ENCODE measurements around the gene RNF8.

RNF8 gene

GRCh38 chr6:37309046-37309445, 44.7 kb upstream of the RNF8 start:
- WGBS (ENCODE audit: insufficient coverage) = 100% methylated on average over 1 of the region's 1 CpG
- no peaks in the 10 kb centered on the region for H3K27me3 ChIP-seq (replicated peaks in 2 of 5; ENCODE audit: control insufficient read depth in 4 of 5, insufficient read depth in 5 of 5, low read length in 4 of 5)
- no peaks in the 10 kb centered on the region for H3K9me3 ChIP-seq (ENCODE audit: control extremely low read depth in 1 of 5, control insufficient read depth in 4 of 5, insufficient read depth in 2 of 5, low read depth in 1 of 5, low read length in 4 of 5)
- peaks cover 0 to 18% (median 13%) of the 10 kb centered on the region in 4 experiments for H3K4me1 ChIP-seq (ENCODE audit: control extremely low read depth in 1 of 4, control insufficient read depth in 4 of 4, insufficient read depth in 4 of 4, low read length in 3 of 4)
- H3K4me3 ChIP-seq (ENCODE audit: control insufficient read depth in 1 of 7, extremely low read depth in 1 of 7, insufficient read depth in 4 of 7, low read depth in 2 of 7, low read length in 6 of 7) = no peak overlapping the region
- peaks cover 0 to 27% (median 18%) of the 10 kb centered on the region in 4 experiments for H3K36me3 ChIP-seq (ENCODE audit: control insufficient read depth in 4 of 4, insufficient read depth in 4 of 4, low read length in 3 of 4)
- DNase-seq = no peak
- H3K27ac ChIP-seq (ENCODE audit: insufficient read depth in 1 of 2, low read depth in 1 of 2, low read length in 2 of 2, poor library complexity in 1 of 2, severe bottlenecking in 2 of 2) = no peak overlapping the region
- CTCF ChIA-PET = interaction anchor here (0.9 to 1.5 kb wide), 3 partner anchors 9 to 164 kb away, joined by 3 to 4 read pairs (median 3); no protein-coding TSS in a partner anchor
- POLR2A ChIA-PET = no interaction called here

- Histone ChIP-seq H3K36me3 (ENCODE audit: control insufficient read depth in 4 of 4, insufficient read depth in 4 of 4, low read length in 3 of 4) (peaks cover 0 to 29% (median 18%) of the 10 kb centered on the region in 4 experiments), H3K9me3 (ENCODE audit: control extremely low read depth in 1 of 5, control insufficient read depth in 4 of 5, insufficient read depth in 2 of 5, low read depth in 1 of 5, low read length in 4 of 5) (no peaks in the 10 kb centered on the region), H3K27ac (ENCODE audit: insufficient read depth in 1 of 2, low read depth in 1 of 2, low read length in 2 of 2, poor library complexity in 1 of 2, severe bottlenecking in 2 of 2) (no peak overlapping the region), H3K4me3 (ENCODE audit: control insufficient read depth in 1 of 7, extremely low read depth in 1 of 7, insufficient read depth in 4 of 7, low read depth in 2 of 7, low read length in 6 of 7) (no peak overlapping the region), H3K27me3 (replicated peaks in 2 of 5; ENCODE audit: control insufficient read depth in 4 of 5, insufficient read depth in 5 of 5, low read length in 4 of 5) (no peaks in the 10 kb centered on the region), H3K4me1 (ENCODE audit: control extremely low read depth in 1 of 4, control insufficient read depth in 4 of 4, insufficient read depth in 4 of 4, low read length in 3 of 4) (peaks cover 4 to 24% (median 19%) of the 10 kb centered on the region in 4 experiments)
- no peak for DNase-seq
- no CpG with 5 or more reads among the region's 3 CpGs for WGBS (ENCODE audit: insufficient coverage)
- POLR2A ChIA-PET = no interaction called here
- CTCF ChIA-PET = interaction anchor here (0.9 to 1.0 kb wide), 3 partner anchors 11 to 292 kb away, joined by 3 to 4 read pairs (median 4); no protein-coding TSS in a partner anchor
These were observed 44.1 kb upstream of the RNF8 start for GRCh38 chr6:37309692-37310091.

- POLR2A ChIA-PET = no interaction called here
These were observed 42.8 kb upstream of the RNF8 start for GRCh38 chr6:37310966-37311365.

GRCh38 chr6:37311741-37312473, 41.9 kb upstream of the RNF8 start:
- POLR2A ChIA-PET = interaction anchor here (0.7 kb wide), 1 partner anchor 1246 kb away, joined by 6 read pairs; no protein-coding TSS in a partner anchor
- Histone ChIP-seq H3K4me3 (ENCODE audit: control insufficient read depth in 1 of 7, extremely low read depth in 1 of 7, insufficient read depth in 4 of 7, low read depth in 2 of 7, low read length in 6 of 7) (no peak overlapping the region), H3K9me3 (ENCODE audit: control extremely low read depth in 1 of 5, control insufficient read depth in 4 of 5, insufficient read depth in 2 of 5, low read depth in 1 of 5, low read length in 4 of 5) (no peaks in the 10 kb centered on the region), H3K27me3 (replicated peaks in 2 of 5; ENCODE audit: control insufficient read depth in 4 of 5, insufficient read depth in 5 of 5, low read length in 4 of 5) (no peaks in the 10 kb centered on the region), H3K36me3 (ENCODE audit: control insufficient read depth in 4 of 4, insufficient read depth in 4 of 4, low read length in 3 of 4) (peaks cover 1 to 33% (median 25%) of the 10 kb centered on the region in 4 experiments), H3K4me1 (ENCODE audit: control extremely low read depth in 1 of 4, control insufficient read depth in 4 of 4, insufficient read depth in 4 of 4, low read length in 3 of 4) (peaks cover 4 to 35% (median 28%) of the 10 kb centered on the region in 4 experiments), H3K27ac (ENCODE audit: insufficient read depth in 1 of 2, low read depth in 1 of 2, low read length in 2 of 2, poor library complexity in 1 of 2, severe bottlenecking in 2 of 2) (no peak overlapping the region)
- peak in 2 of 3 donors; percentile 33 to 53 for DNase-seq
- CTCF ChIA-PET = interaction anchor here (6.0 kb wide), 1 partner anchor 8 kb away, joined by 91 read pairs; no protein-coding TSS in a partner anchor
- WGBS (ENCODE audit: insufficient coverage) = 100% methylated on average over 1 of the region's 2 CpGs

More at GRCh38 chr6:37310966-37311365, 42.8 kb upstream of the RNF8 start:
- Histone ChIP-seq H3K27ac (ENCODE audit: insufficient read depth in 1 of 2, low read depth in 1 of 2, low read length in 2 of 2, poor library complexity in 1 of 2, severe bottlenecking in 2 of 2) (no peak overlapping the region), H3K9me3 (ENCODE audit: control extremely low read depth in 1 of 5, control insufficient read depth in 4 of 5, insufficient read depth in 2 of 5, low read depth in 1 of 5, low read length in 4 of 5) (no peaks in the 10 kb centered on the region), H3K27me3 (replicated peaks in 2 of 5; ENCODE audit: control insufficient read depth in 4 of 5, insufficient read depth in 5 of 5, low read length in 4 of 5) (no peaks in the 10 kb centered on the region), H3K4me1 (ENCODE audit: control extremely low read depth in 1 of 4, control insufficient read depth in 4 of 4, insufficient read depth in 4 of 4, low read length in 3 of 4) (peaks cover 4 to 33% (median 28%) of the 10 kb centered on the region in 4 experiments), H3K36me3 (ENCODE audit: control insufficient read depth in 4 of 4, insufficient read depth in 4 of 4, low read length in 3 of 4) (peaks cover 0 to 24% (median 20%) of the 10 kb centered on the region in 4 experiments), H3K4me3 (ENCODE audit: control insufficient read depth in 1 of 7, extremely low read depth in 1 of 7, insufficient read depth in 4 of 7, low read depth in 2 of 7, low read length in 6 of 7) (no peak overlapping the region)
- CTCF ChIA-PET = interaction anchor here (1.0 to 1.2 kb wide), 4 partner anchors 8 to 290 kb away, joined by 3 to 4 read pairs (median 4); no protein-coding TSS in a partner anchor
- 90% methylated on average over 2 of the region's 3 CpGs for WGBS (ENCODE audit: insufficient coverage)
- no peak for DNase-seq

- H3K27me3 ChIP-seq (replicated peaks in 2 of 5; ENCODE audit: control insufficient read depth in 4 of 5, insufficient read depth in 5 of 5, low read length in 4 of 5) = no peaks in the 10 kb centered on the region
- peaks cover 4 to 35% (median 28%) of the 10 kb centered on the region in 4 experiments for H3K4me1 ChIP-seq (ENCODE audit: control extremely low read depth in 1 of 4, control insufficient read depth in 4 of 4, insufficient read depth in 4 of 4, low read length in 3 of 4)
- CTCF ChIA-PET = interaction anchor here (0.6 to 6.0 kb wide), 19 partner anchors 9 to 296 kb away, joined by 3 to 91 read pairs (median 4); partner anchors contain the start of genes TBC1D22B and TMEM217
- DNase-seq = peak in 1 of 3 donors; percentile 21
- H3K9me3 ChIP-seq (ENCODE audit: control extremely low read depth in 1 of 5, control insufficient read depth in 4 of 5, insufficient read depth in 2 of 5, low read depth in 1 of 5, low read length in 4 of 5) = no peaks in the 10 kb centered on the region
- POLR2A ChIA-PET = interaction anchor here (0.5 to 1.4 kb wide), 3 partner anchors 10 to 34 kb away, joined by 3 to 5 read pairs (median 3); no protein-coding TSS in a partner anchor
- peak overlapping the region; percentile 75 to 91 for H3K27ac ChIP-seq (ENCODE audit: insufficient read depth in 1 of 2, low read depth in 1 of 2, low read length in 2 of 2, poor library complexity in 1 of 2, severe bottlenecking in 2 of 2)
- peak overlapping the region in 1 of 7 experiments; percentile 38 for H3K4me3 ChIP-seq (ENCODE audit: control insufficient read depth in 1 of 7, extremely low read depth in 1 of 7, insufficient read depth in 4 of 7, low read depth in 2 of 7, low read length in 6 of 7)
- 70% methylated on average over 13 of the region's 13 CpGs for whole genome bisulfite sequencing (ENCODE audit: insufficient coverage)
- peaks cover 6 to 53% (median 34%) of the 10 kb centered on the region in 4 experiments for H3K36me3 ChIP-seq (ENCODE audit: control insufficient read depth in 4 of 4, insufficient read depth in 4 of 4, low read length in 3 of 4)
These were observed 39.9 kb upstream of the RNF8 start for GRCh38 chr6:37313723-37314486.

GRCh38 chr6:37314487-37315156, 39.2 kb upstream of the RNF8 start:
- ChIA-PET POLR2A (interaction anchor here (0.5 to 1.4 kb wide), 5 partner anchors 11 to 57 kb away, joined by 3 to 5 read pairs (median 3); partner anchors contain the start of gene TBC1D22B), CTCF (interaction anchor here (0.6 to 6.0 kb wide), 20 partner anchors 9 to 296 kb away, joined by 3 to 91 read pairs (median 3); no protein-coding TSS in a partner anchor)
- Histone ChIP-seq H3K27ac (ENCODE audit: insufficient read depth in 1 of 2, low read depth in 1 of 2, low read length in 2 of 2, poor library complexity in 1 of 2, severe bottlenecking in 2 of 2) (peak overlapping the region; percentile 75 to 91), H3K36me3 (ENCODE audit: control insufficient read depth in 4 of 4, insufficient read depth in 4 of 4, low read length in 3 of 4) (peaks cover 6 to 55% (median 34%) of the 10 kb centered on the region in 4 experiments), H3K9me3 (ENCODE audit: control extremely low read depth in 1 of 5, control insufficient read depth in 4 of 5, insufficient read depth in 2 of 5, low read depth in 1 of 5, low read length in 4 of 5) (no peaks in the 10 kb centered on the region), H3K27me3 (replicated peaks in 2 of 5; ENCODE audit: control insufficient read depth in 4 of 5, insufficient read depth in 5 of 5, low read length in 4 of 5) (no peaks in the 10 kb centered on the region), H3K4me1 (ENCODE audit: control extremely low read depth in 1 of 4, control insufficient read depth in 4 of 4, insufficient read depth in 4 of 4, low read length in 3 of 4) (peaks cover 5 to 40% (median 34%) of the 10 kb centered on the region in 4 experiments), H3K4me3 (ENCODE audit: control insufficient read depth in 1 of 7, extremely low read depth in 1 of 7, insufficient read depth in 4 of 7, low read depth in 2 of 7, low read length in 6 of 7) (peak overlapping the region in 1 of 7 experiments; percentile 38)
- peak; percentile 96 to 99 (median 98) for DNase-seq
- 28% methylated on average over 6 of the region's 6 CpGs for WGBS (ENCODE audit: insufficient coverage)
